NCI-H1694 (cell line): ENCODE measurements around the gene ZNF747.
"Not testable (repeated sequence)": the region's sequence is repeated elsewhere in the genome, so short reads cannot be mapped to it uniquely, and the experiment has no call there.

Experiments
- DNase-seq: peaks from one replicate; lab custom pipeline; 2025; lab: John Stamatoyannopoulos, UW

ZNF747 gene

GRCh38 chr16:30557957-30558788 lies 23.5 kb upstream of the ZNF747 start, which contains the start of gene ZNF764:
ZNF764 (minus strand) TSS chr16:30558374; CDS start chr16:30558182, 192 bp downstream.
- DNase-seq, result peak; percentile 91

- DNase-seq, result no peak
These were observed 23.0 kb upstream of the ZNF747 start for GRCh38 chr16:30557707-30557956.

- no peak for DNase-seq
These were observed 21.4 kb upstream of the ZNF747 start for GRCh38 chr16:30556125-30556473.

- DNase-seq, result no peak
These were observed 20.9 kb upstream of the ZNF747 start for GRCh38 chr16:30555315-30556124.

GRCh38 chr16:30554557-30555314 lies 20.1 kb upstream of the ZNF747 start:
- DNase-seq, result no peak

- no peak for DNase-seq
These were observed 18.8 kb upstream of the ZNF747 start for GRCh38 chr16:30553393-30553899.

- no peak for DNase-seq
These were observed 18.3 kb upstream of the ZNF747 start for GRCh38 chr16:30552956-30553355.

GRCh38 chr16:30551781-30552180 lies 17.1 kb upstream of the ZNF747 start:
- DNase-seq, result no peak

- no peak for DNase-seq
These were observed 14.0 kb upstream of the ZNF747 start for GRCh38 chr16:30548416-30549253.

GRCh38 chr16:30546115-30546514 lies 11.5 kb upstream of the ZNF747 start:
- DNase-seq, result no peak

GRCh38 chr16:30543067-30543466 lies 8.4 kb upstream of the ZNF747 start:
- DNase-seq, result no peak

- no peak for DNase-seq
These were observed 7.1 kb upstream of the ZNF747 start for GRCh38 chr16:30541502-30542329.

- not testable (repeated sequence) for DNase-seq
These were observed 6.3 kb upstream of the ZNF747 start for GRCh38 chr16:30540916-30541464.

- DNase-seq, result not testable (repeated sequence)
These were observed 5.4 kb upstream of the ZNF747 start for GRCh38 chr16:30539986-30540526.

GRCh38 chr16:30539000-30539964 lies 4.6 kb upstream of the ZNF747 start:
- DNase-seq, result no peak

- not testable (repeated sequence) for DNase-seq
These were observed 1.9 kb upstream of the ZNF747 start for GRCh38 chr16:30536391-30537024.

GRCh38 chr16:30535777-30536190 lies 1.1 kb upstream of the ZNF747 start:
- peak; percentile 25 for DNase-seq

GRCh38 chr16:30535106-30535776 lies 583 bp upstream of the ZNF747 start:
- peak; percentile 38 for DNase-seq
